ENCODE results near the gene PROCA1. TPM values are rescaled to one million over a fixed set of nuclear protein-coding genes. Genes with fewer than 3 reads are reported as not detected.

PROCA1 gene
- total RNA-seq, 2 donors from 2014 or later, result 0.94 to 1.4 TPM

DNA sequence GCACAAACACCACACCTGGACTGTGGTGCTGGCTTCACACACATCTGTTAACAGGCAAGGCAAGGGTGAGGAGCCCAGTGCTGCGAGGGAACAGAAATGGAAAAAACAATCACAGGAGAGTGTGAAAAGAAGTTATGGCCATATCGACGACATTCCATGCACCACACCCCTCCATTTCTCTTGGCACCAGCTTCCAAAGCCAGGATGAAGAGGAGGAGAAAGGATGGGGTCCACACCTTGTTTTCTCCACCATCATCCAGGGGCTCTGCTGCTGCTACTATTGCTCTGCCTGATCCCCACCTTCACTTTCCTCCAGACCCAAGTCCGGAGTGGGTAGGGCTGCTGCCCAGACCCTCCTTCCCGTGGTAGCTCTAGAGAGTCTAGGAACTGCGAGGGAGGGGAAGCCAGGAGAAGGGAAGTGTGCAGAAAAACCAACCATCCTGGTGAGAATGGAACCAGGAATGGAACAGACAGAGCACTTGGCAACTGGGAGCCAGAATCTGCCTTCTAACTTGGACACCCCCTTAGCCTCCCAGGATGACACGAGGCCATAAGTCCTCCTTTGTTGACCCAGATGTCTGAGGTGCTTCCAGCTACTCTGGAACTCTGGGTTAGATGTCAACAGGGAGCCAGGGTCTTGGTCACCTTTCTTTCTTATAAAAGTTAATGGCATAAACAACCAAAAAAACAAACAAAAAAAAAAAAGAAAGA lies 1.2 kb upstream of the PROCA1 start:
- Histone ChIP-seq H3K27ac (peak overlapping the region in 1 of 2 donors; percentile 84), H3K36me3 (peaks cover 18% of the 10 kb centered on the region)
- DNase-seq (ENCODE audit: low spot score), result no peak

DNA sequence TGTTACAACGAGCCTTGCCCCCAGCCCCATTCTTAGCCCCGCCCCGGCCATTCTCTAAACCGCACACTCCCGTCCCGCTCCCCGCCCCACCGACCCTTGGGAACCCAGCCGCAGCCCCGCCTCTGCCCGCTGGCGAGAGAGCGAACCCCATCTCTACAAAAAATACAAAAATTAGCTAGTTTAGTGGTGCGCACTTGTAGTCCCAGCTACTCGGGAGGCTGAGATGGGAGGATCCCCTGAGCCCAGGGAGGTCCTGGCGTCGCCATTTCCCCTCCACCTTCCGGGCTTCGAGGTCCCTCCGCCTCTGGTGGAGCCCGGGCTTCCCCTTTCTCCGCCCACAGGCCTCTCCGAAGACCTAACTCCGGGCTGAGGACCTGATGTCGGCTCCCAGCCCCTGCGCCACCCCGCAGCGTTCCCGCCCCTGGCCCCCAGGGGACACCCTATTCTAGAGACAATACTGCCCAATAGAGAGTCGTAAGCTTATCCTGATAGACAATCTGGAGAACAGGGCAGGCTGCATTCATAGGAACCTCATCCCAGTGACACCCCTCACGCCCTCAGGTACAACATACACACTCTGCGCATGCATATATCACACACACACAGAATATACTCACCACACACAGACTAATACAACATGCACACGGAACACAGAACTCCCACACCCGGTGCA lies 480 bp upstream of the PROCA1 start:
- Histone ChIP-seq H3K4me1 (peaks cover 0 to 36% of the 10 kb centered on the region in 2 donors), H3K36me3 (peaks cover 18% of the 10 kb centered on the region), H3K27ac (peak overlapping the region; percentile 84 to 89), H3K9me3 (no peaks in the 10 kb centered on the region), H3K27me3 (no peaks in the 10 kb centered on the region), H3K4me3 (peak overlapping the region; percentile 48 to 63)
- TF ChIP-seq, protein P1, sequence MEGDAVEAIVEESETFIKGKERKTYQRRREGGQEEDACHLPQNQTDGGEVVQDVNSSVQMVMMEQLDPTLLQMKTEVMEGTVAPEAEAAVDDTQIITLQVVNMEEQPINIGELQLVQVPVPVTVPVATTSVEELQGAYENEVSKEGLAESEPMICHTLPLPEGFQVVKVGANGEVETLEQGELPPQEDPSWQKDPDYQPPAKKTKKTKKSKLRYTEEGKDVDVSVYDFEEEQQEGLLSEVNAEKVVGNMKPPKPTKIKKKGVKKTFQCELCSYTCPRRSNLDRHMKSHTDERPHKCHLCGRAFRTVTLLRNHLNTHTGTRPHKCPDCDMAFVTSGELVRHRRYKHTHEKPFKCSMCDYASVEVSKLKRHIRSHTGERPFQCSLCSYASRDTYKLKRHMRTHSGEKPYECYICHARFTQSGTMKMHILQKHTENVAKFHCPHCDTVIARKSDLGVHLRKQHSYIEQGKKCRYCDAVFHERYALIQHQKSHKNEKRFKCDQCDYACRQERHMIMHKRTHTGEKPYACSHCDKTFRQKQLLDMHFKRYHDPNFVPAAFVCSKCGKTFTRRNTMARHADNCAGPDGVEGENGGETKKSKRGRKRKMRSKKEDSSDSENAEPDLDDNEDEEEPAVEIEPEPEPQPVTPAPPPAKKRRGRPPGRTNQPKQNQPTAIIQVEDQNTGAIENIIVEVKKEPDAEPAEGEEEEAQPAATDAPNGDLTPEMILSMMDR (IDR thresholded peaks at IDR 0.05), result no peak
- no peak for DNase-seq (ENCODE audit: low spot score)

More for the DNA sequence above, 1.2 kb upstream of the PROCA1 start:
- TF ChIP-seq, protein P1 (IDR thresholded peaks at IDR 0.05), result no peak
- Histone ChIP-seq H3K27me3 (no peaks in the 10 kb centered on the region), H3K4me1 (peaks cover 0 to 42% of the 10 kb centered on the region in 2 donors), H3K9me3 (no peaks in the 10 kb centered on the region), H3K4me3 (no peak overlapping the region)

DNA sequence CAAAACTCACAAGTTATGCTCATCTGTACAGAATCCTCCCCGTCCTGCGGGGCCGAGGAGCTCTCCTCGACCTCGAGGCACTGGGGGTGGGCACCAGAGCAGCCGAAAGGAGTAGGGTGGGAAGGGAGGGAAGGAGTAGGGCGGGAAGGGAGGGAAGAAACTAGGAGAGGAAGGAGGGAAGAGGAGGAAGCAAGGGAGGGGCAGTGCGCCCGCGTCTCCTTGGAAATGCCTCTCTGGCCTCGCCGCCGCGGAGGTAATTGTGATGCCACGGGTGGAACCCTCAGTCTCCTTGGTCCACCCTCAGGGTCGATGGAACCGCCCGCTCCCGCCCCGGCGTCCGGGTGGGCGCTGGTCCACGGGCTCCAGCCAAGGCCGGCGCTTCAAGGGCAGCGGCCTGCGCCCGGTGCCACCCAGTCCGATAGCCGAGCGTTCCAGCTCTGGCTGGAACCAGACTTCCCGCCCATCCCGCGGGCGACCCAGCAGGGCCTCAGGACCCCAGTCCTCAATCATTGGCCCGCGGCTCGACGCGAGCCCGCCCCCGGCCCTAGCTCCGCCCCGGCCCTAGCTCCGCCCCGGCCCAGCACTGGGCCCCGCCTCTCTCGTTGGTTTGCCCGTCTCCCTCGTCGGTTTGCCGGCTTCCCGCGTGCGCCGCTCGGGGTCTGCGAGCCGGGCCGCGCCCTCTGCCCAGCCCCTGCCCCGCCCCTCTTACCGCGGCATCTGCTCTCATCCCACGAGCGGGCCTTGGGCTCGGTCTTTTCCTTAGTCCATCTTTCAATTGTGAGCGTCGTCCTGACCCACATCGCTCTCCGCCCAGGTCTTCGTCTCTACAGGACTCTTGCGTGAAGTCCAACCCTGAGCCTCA lies 596 bp downstream of the PROCA1 start:
- peaks cover 0 to 27% of the 10 kb centered on the region in 2 donors for H3K4me1 ChIP-seq
- no peaks in the 10 kb centered on the region for H3K27me3 ChIP-seq
- peak; percentile 89 for DNase-seq (ENCODE audit: low spot score)
- TF ChIP-seq, protein P1 (IDR thresholded peaks at IDR 0.05), result no peak
- no peaks in the 10 kb centered on the region for H3K9me3 ChIP-seq
- H3K4me3 ChIP-seq, result peak overlapping the region; percentile 48 to 63
- peaks cover 18% of the 10 kb centered on the region for H3K36me3 ChIP-seq
- H3K27ac ChIP-seq, result peak overlapping the region; percentile 84 to 89

DNA sequence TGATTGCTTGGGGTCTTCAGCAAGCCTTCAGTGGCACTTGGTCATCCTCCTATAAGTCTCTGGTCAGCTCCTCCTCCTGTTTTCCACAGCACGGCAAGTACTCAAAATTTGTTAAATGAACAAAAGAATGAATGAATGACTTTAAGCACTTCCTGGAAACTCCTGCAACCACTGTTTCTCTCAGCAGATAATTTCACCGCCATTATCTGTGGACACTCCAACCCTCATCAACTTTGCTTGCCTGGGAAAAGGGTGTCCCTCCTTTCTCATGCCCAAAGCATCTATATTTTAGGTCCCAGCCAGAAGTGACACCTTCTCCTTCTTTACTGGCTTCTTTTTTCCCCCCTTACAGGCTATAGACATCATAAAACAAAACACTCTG lies 4.4 kb downstream of the PROCA1 start:
- Histone ChIP-seq H3K4me3 (no peak overlapping the region), H3K27ac (no peak overlapping the region), H3K9me3 (no peaks in the 10 kb centered on the region), H3K27me3 (no peaks in the 10 kb centered on the region), H3K4me1 (peaks cover 0 to 22% of the 10 kb centered on the region in 2 donors), H3K36me3 (peaks cover 12% of the 10 kb centered on the region)
- DNase-seq (ENCODE audit: low spot score), result no peak
- TF ChIP-seq, protein P1 (IDR thresholded peaks at IDR 0.05), result no peak

DNA sequence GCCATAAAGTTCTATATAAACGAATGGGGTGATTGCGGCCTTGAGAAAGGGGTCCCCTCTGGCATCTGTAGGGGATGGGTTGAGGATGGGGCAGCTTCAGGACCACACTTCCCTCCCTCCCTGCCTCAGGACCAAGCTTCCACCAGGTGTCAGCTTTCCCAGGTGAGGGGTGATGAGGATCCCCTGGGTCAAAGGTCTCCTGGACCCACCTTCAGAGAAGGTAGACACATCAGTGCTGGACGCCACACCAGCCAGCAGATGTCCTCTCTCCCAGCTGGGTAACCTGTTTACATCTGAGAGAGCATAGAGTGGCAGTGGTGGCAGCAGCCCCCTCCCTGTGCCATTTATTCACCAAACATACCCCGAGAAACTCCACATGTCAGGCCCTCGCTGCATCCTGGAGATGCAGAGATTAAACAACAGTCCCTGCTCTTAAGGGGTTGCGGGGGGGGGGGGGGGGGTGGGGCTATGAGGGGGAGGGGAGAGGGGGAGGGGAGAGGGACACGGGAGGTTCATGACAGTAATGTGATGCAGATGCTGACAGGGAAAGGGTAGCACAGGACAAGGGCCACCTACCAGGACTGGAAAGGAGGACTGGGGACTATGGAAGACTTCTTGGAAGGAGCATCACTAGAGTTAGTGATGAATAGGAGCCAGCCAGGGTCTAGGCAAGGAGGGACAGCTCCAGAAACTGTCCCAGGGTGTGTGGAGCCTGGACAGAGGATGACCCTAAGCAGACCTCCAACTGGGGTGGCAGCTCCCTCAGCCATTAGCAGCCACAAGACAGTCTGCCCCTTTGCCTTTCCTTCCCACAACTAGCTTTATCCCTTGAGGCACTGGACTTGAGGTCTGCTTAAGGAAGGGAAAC lies 5.0 kb downstream of the PROCA1 start:
- no peak for DNase-seq (ENCODE audit: low spot score)
- H3K9me3 ChIP-seq, result no peaks in the 10 kb centered on the region
- H3K4me1 ChIP-seq, result peaks cover 0 to 16% of the 10 kb centered on the region in 2 donors
- peaks cover 19% of the 10 kb centered on the region for H3K36me3 ChIP-seq
- TF ChIP-seq, protein P1 (IDR thresholded peaks at IDR 0.05), result no peak
- no peak overlapping the region for H3K27ac ChIP-seq
- no peak overlapping the region for H3K4me3 ChIP-seq
- no peaks in the 10 kb centered on the region for H3K27me3 ChIP-seq

Measured in right atrium auricular region (tissue), 2 donors.